LNCAP (cell line): ENCODE measurements around the gene CDCP1.

Source experiments
- TF ChIP-seq, protein P1 (sequence below): fragments of 450-650 bp; IDR thresholded peaks from 2 replicates; pipeline ENCODE4 v1.5.1; 2017; ENCODE audit warnings: mild to moderate bottlenecking

CDCP1 gene

DNA sequence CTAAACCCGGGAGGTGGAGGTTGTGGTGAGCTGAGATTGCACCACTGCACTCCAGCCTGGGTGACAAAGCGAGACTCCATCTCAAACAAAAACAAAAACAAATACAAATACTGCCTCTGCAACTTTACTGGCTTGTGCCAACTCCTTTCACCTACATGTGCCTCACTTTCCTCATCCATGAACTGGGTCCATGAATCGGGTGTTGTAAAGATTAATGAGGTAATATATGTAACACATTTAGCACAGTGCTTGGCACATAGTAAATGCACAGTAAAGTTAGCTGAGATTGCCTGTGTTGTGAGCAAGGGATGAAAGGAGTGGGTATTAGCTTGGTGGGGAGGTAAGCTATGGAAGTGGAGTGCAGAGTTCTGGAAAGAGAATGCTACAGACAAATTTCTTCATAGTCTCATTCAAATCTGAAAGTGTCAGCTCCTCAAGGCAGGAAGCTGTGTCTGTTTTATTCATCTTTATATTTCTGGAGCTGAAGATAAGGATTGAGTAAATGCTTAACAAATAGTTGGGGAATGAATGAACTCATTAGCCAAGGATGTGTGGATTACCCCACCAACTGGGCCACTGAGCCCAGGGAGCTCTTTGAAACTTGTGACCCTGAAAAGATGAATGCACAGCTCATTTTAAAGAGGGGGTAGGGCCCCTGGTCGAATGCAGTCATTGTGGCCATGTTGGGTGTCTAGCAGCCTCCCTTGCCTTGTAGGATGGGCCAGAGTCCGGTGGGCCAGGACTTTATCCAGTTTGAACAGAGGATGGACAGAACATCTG is 7.7 kb upstream of the CDCP1 start:
- TF ChIP-seq, protein P1, sequence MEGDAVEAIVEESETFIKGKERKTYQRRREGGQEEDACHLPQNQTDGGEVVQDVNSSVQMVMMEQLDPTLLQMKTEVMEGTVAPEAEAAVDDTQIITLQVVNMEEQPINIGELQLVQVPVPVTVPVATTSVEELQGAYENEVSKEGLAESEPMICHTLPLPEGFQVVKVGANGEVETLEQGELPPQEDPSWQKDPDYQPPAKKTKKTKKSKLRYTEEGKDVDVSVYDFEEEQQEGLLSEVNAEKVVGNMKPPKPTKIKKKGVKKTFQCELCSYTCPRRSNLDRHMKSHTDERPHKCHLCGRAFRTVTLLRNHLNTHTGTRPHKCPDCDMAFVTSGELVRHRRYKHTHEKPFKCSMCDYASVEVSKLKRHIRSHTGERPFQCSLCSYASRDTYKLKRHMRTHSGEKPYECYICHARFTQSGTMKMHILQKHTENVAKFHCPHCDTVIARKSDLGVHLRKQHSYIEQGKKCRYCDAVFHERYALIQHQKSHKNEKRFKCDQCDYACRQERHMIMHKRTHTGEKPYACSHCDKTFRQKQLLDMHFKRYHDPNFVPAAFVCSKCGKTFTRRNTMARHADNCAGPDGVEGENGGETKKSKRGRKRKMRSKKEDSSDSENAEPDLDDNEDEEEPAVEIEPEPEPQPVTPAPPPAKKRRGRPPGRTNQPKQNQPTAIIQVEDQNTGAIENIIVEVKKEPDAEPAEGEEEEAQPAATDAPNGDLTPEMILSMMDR = no peak

DNA sequence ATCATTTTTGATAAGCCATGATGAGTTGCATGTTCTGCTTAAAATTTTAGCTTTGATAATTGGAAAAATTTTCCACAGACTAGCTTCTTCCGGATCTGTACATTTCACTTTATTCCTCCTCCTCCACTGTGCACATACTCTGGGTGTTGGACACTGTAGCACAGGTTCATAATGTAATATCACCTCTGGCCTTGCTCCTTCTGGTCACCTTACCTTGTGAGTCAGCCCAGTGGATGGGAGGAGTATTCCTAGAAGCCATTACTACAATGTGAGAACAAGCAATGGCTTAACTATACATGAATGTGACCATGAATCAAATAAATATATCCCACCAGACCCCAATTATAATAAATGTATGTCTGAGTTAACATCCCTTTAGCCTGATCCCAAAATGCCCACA is 6.1 kb upstream of the CDCP1 start:
- TF ChIP-seq, protein P1 = no peak

DNA sequence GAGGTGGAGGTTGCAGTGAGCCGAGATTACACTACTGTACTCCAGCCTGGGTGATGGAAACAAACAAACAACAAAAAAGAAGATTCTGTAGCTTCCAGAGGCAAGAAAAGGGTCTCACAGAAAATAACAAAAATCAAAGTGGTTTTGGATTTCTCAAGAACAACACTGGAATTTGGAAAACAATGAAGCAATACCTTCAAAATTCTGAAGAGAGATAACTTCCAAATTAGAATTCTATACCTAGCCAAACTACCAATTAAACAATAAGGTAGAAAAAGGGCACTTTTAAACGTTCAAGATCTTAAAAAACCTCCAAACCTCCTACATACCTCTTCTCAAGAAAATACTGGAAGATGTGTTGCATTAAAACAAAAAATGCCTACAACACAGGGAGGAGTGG is 4.9 kb upstream of the CDCP1 start:
- TF ChIP-seq, protein P1 = no peak

DNA sequence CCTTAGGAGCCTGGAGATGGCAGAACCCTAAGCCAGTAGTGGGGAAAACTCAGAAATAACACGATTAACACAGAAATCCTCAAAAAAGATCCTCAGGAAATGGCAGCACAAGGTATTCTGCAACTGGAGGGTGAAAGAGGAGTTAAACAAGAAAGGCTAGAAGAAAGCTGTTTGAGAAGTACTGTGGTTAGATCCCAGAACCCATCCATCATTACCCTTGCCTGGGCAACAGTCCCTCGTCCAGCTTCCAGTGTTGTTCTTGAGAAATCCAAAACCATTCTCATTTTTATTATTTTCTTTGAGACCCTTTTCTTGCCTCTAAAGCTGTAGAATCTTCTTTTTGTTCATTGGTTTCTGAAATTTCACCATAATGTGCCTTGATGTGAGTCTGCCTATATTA is 2.7 kb upstream of the CDCP1 start:
- TF ChIP-seq, protein P1 = no peak

DNA sequence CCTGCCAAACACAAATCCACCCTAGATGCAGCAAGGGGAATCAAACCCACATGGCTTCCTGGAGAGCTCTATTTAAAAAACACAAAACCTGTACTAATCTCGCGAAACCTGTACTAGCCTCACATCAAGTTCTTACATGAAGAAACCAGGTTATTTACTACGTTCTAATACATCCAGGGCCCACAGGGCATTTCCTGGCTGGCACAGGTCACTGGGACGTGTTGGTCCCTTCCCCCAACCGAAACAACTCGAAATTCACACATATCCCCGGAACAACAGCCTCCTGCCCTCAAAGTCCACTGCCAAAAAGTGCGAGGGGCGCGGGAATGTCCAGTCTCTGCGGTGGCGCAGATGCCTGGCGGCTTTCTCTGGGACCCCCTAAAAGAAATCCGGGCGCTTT is 955 bp downstream of the CDCP1 start:
- TF ChIP-seq, protein P1 = no peak

DNA sequence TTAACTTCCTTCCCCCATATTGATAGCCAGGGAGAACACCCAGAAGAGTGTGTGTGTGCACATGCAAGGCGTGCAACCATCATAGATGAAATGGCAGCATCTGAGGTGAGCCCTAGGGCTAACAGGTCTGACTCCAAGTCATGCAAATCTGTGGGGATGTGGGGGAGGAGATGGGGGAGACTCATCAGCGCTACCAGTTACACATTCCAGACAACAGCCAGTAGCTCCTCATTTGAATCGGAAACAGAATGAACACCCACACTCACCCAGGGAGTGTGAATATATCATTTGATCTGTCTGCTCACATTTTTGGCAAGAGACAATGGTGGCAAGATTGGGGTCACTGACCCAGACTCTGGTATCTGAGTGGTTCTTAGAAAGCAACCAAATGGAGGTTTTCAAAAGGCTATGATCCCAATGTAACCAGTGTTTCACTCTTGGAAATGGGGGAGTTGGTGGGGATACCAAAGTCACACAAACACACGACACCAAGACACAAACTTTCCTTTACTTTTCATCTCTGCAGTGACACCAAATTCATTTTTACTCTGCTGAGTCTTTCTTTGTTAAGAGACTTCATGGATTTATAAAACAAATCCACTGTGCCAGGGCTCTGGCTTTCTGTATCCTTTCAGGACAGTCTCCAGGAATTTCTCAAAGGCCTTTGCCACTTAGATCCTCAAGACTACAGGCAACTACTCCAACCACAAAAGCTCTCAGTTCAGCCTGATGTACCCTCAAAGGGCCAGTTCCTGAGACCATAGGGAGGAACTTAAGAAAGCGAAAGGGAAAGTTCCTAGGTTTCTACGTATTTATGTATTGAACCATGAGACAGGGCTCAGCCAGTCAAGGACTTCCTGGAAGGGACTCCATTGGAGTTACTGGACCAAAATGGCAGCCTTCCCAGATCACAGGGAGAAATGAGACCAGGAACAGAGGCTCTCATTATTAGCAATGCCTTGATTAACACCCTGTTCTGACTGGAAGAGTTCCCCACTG is 2.2 kb downstream of the CDCP1 start:
- TF ChIP-seq, protein P1 = no peak

DNA sequence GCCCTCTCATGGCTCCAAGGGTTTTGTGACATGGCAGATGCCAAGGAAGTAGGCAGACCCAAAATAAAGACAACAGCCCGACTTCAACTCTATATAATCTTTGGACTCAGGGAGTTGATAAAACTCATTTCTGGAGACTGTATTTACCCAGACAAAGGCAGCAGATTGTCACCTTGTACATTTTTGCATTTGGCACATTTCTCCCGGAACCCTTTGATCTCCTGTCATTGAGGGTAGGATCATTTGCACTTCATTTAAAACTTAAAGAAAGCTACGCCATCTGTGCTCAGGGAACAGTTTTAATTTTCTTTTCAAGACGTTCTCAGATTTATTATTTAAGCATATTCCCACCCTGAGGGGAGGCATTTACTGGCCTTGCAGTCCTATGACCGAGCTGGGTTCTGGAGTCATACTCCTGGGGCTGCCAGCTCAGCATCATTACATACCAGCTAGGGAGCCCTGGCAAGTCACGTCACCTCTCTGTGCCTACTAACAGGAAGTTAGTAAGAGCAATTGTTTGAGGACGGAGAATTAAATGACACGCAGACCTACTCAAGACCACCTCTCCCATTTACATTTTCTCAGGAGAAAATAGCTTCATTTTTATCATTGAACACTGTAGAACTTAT is 5.9 kb downstream of the CDCP1 start:
- TF ChIP-seq, protein P1 = no peak
